CD14-positive monocyte (primary cell): Measurements from ENCODE around the gene IFT172. TPM values are rescaled to one million over a fixed set of nuclear protein-coding genes. Genes with fewer than 3 reads are reported as not detected.

Experiments used
- DNase-seq, 3 donors: peaks; one replicate each; pipeline ENCODE4 v3.0.0-alpha.2; 2011 to 2022
- H2AFZ ChIP-seq: 2 replicates; pipeline ENCODE4 v1.6.0; 2012; ENCODE audit warnings: mild to moderate bottlenecking, low read depth, low read length, inconsistent platforms; ENCODE audit not compliant: insufficient read depth, poor library complexity, severe bottlenecking
- H3K27ac ChIP-seq, 2 donors: 1 replicate in 1 of 2; 2 replicates in 1 of 2; pipeline ENCODE4 v1.5.1; 2012 to 2013; ENCODE audit warnings: low read length in 2 of 2, control low read depth in 1 of 2, inconsistent platforms in 1 of 2, low read depth in 1 of 2, mild to moderate bottlenecking in 1 of 2
- H3K27me3 ChIP-seq, 2 donors: one replicate each; pipeline versions ENCODE4 v1.6.0 to v1.6.1; 2011 to 2013; ENCODE audit warnings: low read length in 2 of 2; ENCODE audit not compliant: control insufficient read depth in 2 of 2, insufficient read depth in 2 of 2
- H3K36me3 ChIP-seq, 2 donors: replicated peaks in 1 of 2; 1 replicate in 1 of 2; 2 replicates in 1 of 2; pipeline versions ENCODE4 v1.5.1 to v1.6.1; 2012 to 2013; ENCODE audit warnings: low read length in 2 of 2, control low read depth in 1 of 2, inconsistent platforms in 1 of 2, mild to moderate bottlenecking in 1 of 2; ENCODE audit not compliant: insufficient read depth in 2 of 2, control insufficient read depth in 1 of 2
- H3K4me1 ChIP-seq, 2 donors: 1 replicate in 1 of 2; 2 replicates in 1 of 2; pipeline versions ENCODE4 v1.5.1 to v1.6.1; 2012 to 2013; ENCODE audit warnings: low read length in 2 of 2, control low read depth in 1 of 2, inconsistent platforms in 1 of 2, mild to moderate bottlenecking in 1 of 2, moderate library complexity in 1 of 2; ENCODE audit not compliant: insufficient read depth in 2 of 2, control insufficient read depth in 1 of 2
- H3K4me2 ChIP-seq: replicated peaks from 2 replicates; pipeline ENCODE3; 2012; ENCODE audit warnings: low read length, moderate library complexity, mild to moderate bottlenecking; ENCODE audit not compliant: poor library complexity, severe bottlenecking; ENCODE audit errors: extremely low read depth
- H3K4me3 ChIP-seq, 3 experiments: fragments of 200-600 bp in 1 of 3; sonication (generic) in 1 of 3; replicated peaks in 1 of 3; 1 replicate in 2 of 3; 2 replicates in 1 of 3; pipeline ENCODE4 v1.5.1; 2011 to 2013; ENCODE audit warnings: low read length in 3 of 3, mild to moderate bottlenecking in 3 of 3, control low read depth in 2 of 3, low read depth in 2 of 3, inconsistent platforms in 1 of 3, moderate library complexity in 1 of 3
- H3K79me2 ChIP-seq: 2 replicates; pipeline ENCODE4 v1.6.0; 2012; ENCODE audit warnings: mild to moderate bottlenecking, control low read depth, inconsistent platforms, low read length, moderate library complexity; ENCODE audit not compliant: insufficient read depth
- H3K9ac ChIP-seq: 2 replicates; pipeline ENCODE4 v1.6.0; 2017; ENCODE audit warnings: low read length, mild to moderate bottlenecking; ENCODE audit not compliant: insufficient read depth, poor library complexity, severe bottlenecking
- H3K9me3 ChIP-seq, 2 donors: replicated peaks in 1 of 2; 1 replicate in 1 of 2; 2 replicates in 1 of 2; pipeline versions ENCODE4 v1.5.1 to v1.6.1; 2012 to 2013; ENCODE audit warnings: low read length in 2 of 2, control low read depth in 1 of 2; ENCODE audit not compliant: control insufficient read depth in 1 of 2, insufficient read depth in 1 of 2
- H4K20me1 ChIP-seq: 2 replicates; pipeline ENCODE4 v1.6.0; 2012; ENCODE audit warnings: mild to moderate bottlenecking, low read length, control low read depth, moderate library complexity; ENCODE audit not compliant: insufficient read depth
- H3K27ac Mint-ChIP-seq, 7 donors: one replicate each; pipeline ENCODE4 v1.8.0; 2020; ENCODE audit warnings: mild to moderate bottlenecking in 7 of 7, mixed read lengths in 7 of 7, moderate library complexity in 6 of 7, inconsistent platforms in 2 of 7
- H3K27me3 Mint-ChIP-seq, 3 donors: one replicate each; pipeline ENCODE4 v1.8.0; 2021 to 2022; ENCODE audit warnings: low read depth in 3 of 3, mild to moderate bottlenecking in 3 of 3, mixed read lengths in 3 of 3, moderate library complexity in 3 of 3, inconsistent platforms in 1 of 3
- H3K36me3 Mint-ChIP-seq, 2 donors: one replicate each; pipeline ENCODE4 v1.8.0; 2020; ENCODE audit warnings: mixed read lengths in 2 of 2, inconsistent platforms in 1 of 2, mild to moderate bottlenecking in 1 of 2
- H3K4me1 Mint-ChIP-seq: one replicate; pipeline ENCODE4 v1.8.0; 2020; ENCODE audit warnings: mild to moderate bottlenecking, mixed read lengths
- H3K4me3 Mint-ChIP-seq, 2 donors: one replicate each; pipeline ENCODE4 v1.8.0; 2020; ENCODE audit warnings: mild to moderate bottlenecking in 2 of 2, mixed read lengths in 2 of 2, moderate library complexity in 1 of 2
- H3K9me3 Mint-ChIP-seq, 7 donors: one replicate each; pipeline ENCODE4 v1.8.0; 2020 to 2022; ENCODE audit warnings: mixed read lengths in 7 of 7, mild to moderate bottlenecking in 6 of 7, moderate library complexity in 6 of 7, inconsistent platforms in 2 of 7
- WGBS: methylation state at CpG from one replicate; pipeline ENCODE4 v1.1.5; 2013; ENCODE audit warnings: missing lambda C conversion rate; ENCODE audit not compliant: insufficient coverage; 5-methylcytosine and 5-hydroxymethylcytosine counted together
- intact Hi-C, 2 donors: fragments of 100-400 bp; cut with micrococcal nuclease; formaldehyde crosslinking; loops; one replicate each; pipeline versions ENCODE4 v1.15.0 to v1.15.1; 2023
- polyA plus RNA-seq, 3 donors: library from polyadenylated mRNA; depleted of rRNA in 1 of 3; unstranded in 2 of 3; stranded (reverse) in 1 of 3; fragments of 300-500 nt in 2 of 3; fragments of >200 nt in 1 of 3; fragmentation: Illumina TruSeq in 2 of 3; gene quantifications; 1 replicate in 2 of 3; 2 replicates in 1 of 3; pipeline ENCODE4 v1.2.3, GENCODE V29; 2012 to 2021
- TF ChIP-seq, protein P1 (sequence below): fragments of 200-600 bp; IDR thresholded peaks from one replicate; pipeline ENCODE4 v1.8.0; 2022; ENCODE audit warnings: antibody characterized with exemption, mild to moderate bottlenecking

IFT172 gene
- polyA plus RNA-seq, 3 donors = 1.7 to 12.8 (median 3.6) TPM

DNA sequence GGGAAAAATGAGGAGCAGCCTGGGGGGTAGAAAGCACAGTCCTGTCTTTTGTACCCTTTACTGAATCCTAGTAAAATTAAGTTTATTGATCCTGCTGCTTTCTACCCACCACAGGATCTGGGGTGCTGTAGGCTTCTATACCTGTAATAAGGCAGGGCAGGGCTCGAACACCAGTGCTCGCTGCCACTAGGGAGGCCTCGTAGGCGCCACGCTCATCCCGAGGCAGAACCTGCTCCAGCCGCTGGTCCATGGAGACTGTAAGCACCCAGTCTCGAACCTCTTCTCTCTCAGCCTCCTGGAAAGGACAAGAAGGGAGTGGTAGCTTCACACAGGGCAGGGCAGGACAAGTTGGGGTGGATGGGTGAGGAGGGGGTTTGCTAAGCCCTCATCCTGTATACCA is 44.4 kb downstream of the IFT172 start:
- Mint-ChIP-seq H3K9me3 (peaks cover 0 to 1% (median 0%) of the 10 kb centered on the region in 7 donors), H3K36me3 (peaks cover 58 to 70% of the 10 kb centered on the region in 2 donors), H3K27me3 (peaks cover 0 to 3% (median 0%) of the 10 kb centered on the region in 3 donors), H3K4me1 (peaks cover 4% of the 10 kb centered on the region), H3K27ac (peak overlapping the region in 1 of 7 donors; percentile 46), H3K4me3 (no peak overlapping the region)
- no peaks in the 10 kb centered on the region for H3K4me1 ChIP-seq
- 94% methylated on average over 7 of the region's 8 CpGs for WGBS
- no peaks in the 10 kb centered on the region for H3K79me2 ChIP-seq
- no peak overlapping the region for H3K9ac ChIP-seq
- H3K27ac ChIP-seq = no peak overlapping the region
- H3K27me3 ChIP-seq = no peaks in the 10 kb centered on the region
- DNase-seq = no peak
- H3K4me2 ChIP-seq = no peak overlapping the region
- no peak overlapping the region for H2AFZ ChIP-seq
- intact Hi-C loops = no loop called here
- peaks cover 4% of the 10 kb centered on the region for H4K20me1 ChIP-seq
- H3K36me3 ChIP-seq = peaks cover 29 to 52% of the 10 kb centered on the region in 2 donors
- H3K4me3 ChIP-seq = no peak overlapping the region
- H3K9me3 ChIP-seq = no peaks in the 10 kb centered on the region
- TF ChIP-seq, protein P1, sequence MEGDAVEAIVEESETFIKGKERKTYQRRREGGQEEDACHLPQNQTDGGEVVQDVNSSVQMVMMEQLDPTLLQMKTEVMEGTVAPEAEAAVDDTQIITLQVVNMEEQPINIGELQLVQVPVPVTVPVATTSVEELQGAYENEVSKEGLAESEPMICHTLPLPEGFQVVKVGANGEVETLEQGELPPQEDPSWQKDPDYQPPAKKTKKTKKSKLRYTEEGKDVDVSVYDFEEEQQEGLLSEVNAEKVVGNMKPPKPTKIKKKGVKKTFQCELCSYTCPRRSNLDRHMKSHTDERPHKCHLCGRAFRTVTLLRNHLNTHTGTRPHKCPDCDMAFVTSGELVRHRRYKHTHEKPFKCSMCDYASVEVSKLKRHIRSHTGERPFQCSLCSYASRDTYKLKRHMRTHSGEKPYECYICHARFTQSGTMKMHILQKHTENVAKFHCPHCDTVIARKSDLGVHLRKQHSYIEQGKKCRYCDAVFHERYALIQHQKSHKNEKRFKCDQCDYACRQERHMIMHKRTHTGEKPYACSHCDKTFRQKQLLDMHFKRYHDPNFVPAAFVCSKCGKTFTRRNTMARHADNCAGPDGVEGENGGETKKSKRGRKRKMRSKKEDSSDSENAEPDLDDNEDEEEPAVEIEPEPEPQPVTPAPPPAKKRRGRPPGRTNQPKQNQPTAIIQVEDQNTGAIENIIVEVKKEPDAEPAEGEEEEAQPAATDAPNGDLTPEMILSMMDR = no peak

DNA sequence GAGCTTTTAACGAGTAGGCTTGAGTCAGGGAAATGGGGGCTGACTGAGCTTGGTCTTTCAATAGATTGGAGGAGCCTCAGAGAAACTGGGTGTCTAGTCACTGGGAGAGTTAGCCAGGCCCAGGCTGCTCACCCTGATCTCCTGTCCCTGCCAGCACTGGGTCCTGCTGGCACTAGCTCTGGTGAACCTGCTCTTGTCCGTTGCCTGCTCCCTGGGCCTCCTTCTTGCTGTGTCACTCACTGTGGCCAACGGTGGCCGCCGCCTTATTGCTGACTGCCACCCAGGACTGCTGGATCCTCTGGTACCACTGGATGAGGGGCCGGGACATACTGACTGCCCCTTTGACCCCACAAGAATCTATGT is 46.6 kb downstream of the IFT172 start:
- Mint-ChIP-seq H3K27me3 (peaks cover 0 to 3% (median 0%) of the 10 kb centered on the region in 3 donors), H3K4me1 (peaks cover 4% of the 10 kb centered on the region), H3K27ac (peak overlapping the region; percentile 14 to 76 (median 51)), H3K9me3 (peaks cover 0 to 2% (median 0%) of the 10 kb centered on the region in 7 donors), H3K36me3 (peaks cover 60 to 79% of the 10 kb centered on the region in 2 donors), H3K4me3 (no peak overlapping the region)
- H3K4me1 ChIP-seq = no peaks in the 10 kb centered on the region
- H2AFZ ChIP-seq = no peak overlapping the region
- no peak overlapping the region for H3K9ac ChIP-seq
- H3K27me3 ChIP-seq = no peaks in the 10 kb centered on the region
- no peak overlapping the region for H3K4me2 ChIP-seq
- H3K36me3 ChIP-seq = peaks cover 42 to 63% of the 10 kb centered on the region in 2 donors
- TF ChIP-seq, protein P1 = no peak
- peak overlapping the region in 1 of 2 donors; percentile 36 for H3K27ac ChIP-seq
- no peaks in the 10 kb centered on the region for H3K9me3 ChIP-seq
- no peaks in the 10 kb centered on the region for H3K79me2 ChIP-seq
- H4K20me1 ChIP-seq = peaks cover 4% of the 10 kb centered on the region
- H3K4me3 ChIP-seq = no peak overlapping the region
- 83% methylated on average over 6 of the region's 6 CpGs for WGBS
- intact Hi-C loops = no loop called here
- no peak for DNase-seq
